DND-41 (cell line): ENCODE measurements around the gene TECPR2.

ENCODE experiments used
- ATAC-seq: fragments of 200-7000 bp; cut with Tn5 transposase; 3 replicates; pipeline ENCODE4 v1.9.1; 2021; ENCODE audit warnings: low read depth; ENCODE audit not compliant: insufficient read depth
- DNase-seq: peaks from one replicate; pipeline ENCODE4 v3.0.0-alpha.2; 2020
- H2AFZ ChIP-seq: 2 replicates; pipeline ENCODE4 v1.6.0; 2012; ENCODE audit warnings: low read depth, low read length
- H3K27ac ChIP-seq: 2 replicates; pipeline ENCODE4 v1.5.1; 2012; ENCODE audit warnings: low read length, inconsistent platforms
- H3K27me3 ChIP-seq: fragments of 200-600 bp; sonication (generic); 2 replicates; pipeline ENCODE4 v1.6.0; 2012; ENCODE audit warnings: low read length, mild to moderate bottlenecking, inconsistent platforms; ENCODE audit not compliant: insufficient read depth, poor library complexity
- H3K36me3 ChIP-seq: 2 replicates; pipeline ENCODE4 v1.5.1; 2012; ENCODE audit warnings: low read length, inconsistent platforms; ENCODE audit not compliant: insufficient read depth
- H3K4me1 ChIP-seq: 2 replicates; pipeline ENCODE4 v1.5.1; 2012; ENCODE audit warnings: mild to moderate bottlenecking, low read length; ENCODE audit not compliant: insufficient read depth
- H3K4me2 ChIP-seq: 2 replicates; pipeline ENCODE4 v1.6.0; 2012; ENCODE audit warnings: mild to moderate bottlenecking, moderate library complexity, low read length, inconsistent platforms; ENCODE audit not compliant: insufficient read depth
- H3K4me3 ChIP-seq, 2 experiments: fragments of 200-600 bp in 1 of 2; shearing (Covaris generic) in 1 of 2; 2 replicates each; pipeline ENCODE4 v1.5.1; 2012 to 2016; ENCODE audit warnings: inconsistent platforms in 2 of 2, low read length in 2 of 2, mild to moderate bottlenecking in 2 of 2, low read depth in 1 of 2, moderate library complexity in 1 of 2
- H3K79me2 ChIP-seq: 2 replicates; pipeline ENCODE4 v1.6.0; 2012; ENCODE audit warnings: low read length, inconsistent platforms; ENCODE audit not compliant: insufficient read depth
- H3K9ac ChIP-seq: 2 replicates; pipeline ENCODE4 v1.6.0; 2012; ENCODE audit warnings: low read depth, mild to moderate bottlenecking, inconsistent platforms, low read length, moderate library complexity
- H3K9me3 ChIP-seq: 2 replicates; pipeline ENCODE4 v1.5.1; 2012; ENCODE audit warnings: low read length, moderate library complexity, mild to moderate bottlenecking, inconsistent platforms; ENCODE audit not compliant: insufficient read depth, severe bottlenecking
- H4K20me1 ChIP-seq: 2 replicates; pipeline ENCODE4 v1.6.0; 2012; ENCODE audit warnings: low read length; ENCODE audit not compliant: insufficient read depth
- CTCF ChIP-seq: IDR thresholded peaks from 2 replicates; pipeline ENCODE4 v1.5.1; 2012; ENCODE audit warnings: borderline replicate concordance, low read length, moderate library complexity, mild to moderate bottlenecking; ENCODE audit not compliant: poor library complexity, severe bottlenecking; ENCODE audit errors: extremely low read depth
- EZH2 ChIP-seq: IDR thresholded peaks from 3 replicates; pipeline ENCODE4 v1.6.1; 2012; ENCODE audit warnings: borderline replicate concordance, low read depth, mild to moderate bottlenecking, moderate library complexity, low read length, inconsistent platforms; ENCODE audit not compliant: severe bottlenecking

TECPR2 gene

DNA sequence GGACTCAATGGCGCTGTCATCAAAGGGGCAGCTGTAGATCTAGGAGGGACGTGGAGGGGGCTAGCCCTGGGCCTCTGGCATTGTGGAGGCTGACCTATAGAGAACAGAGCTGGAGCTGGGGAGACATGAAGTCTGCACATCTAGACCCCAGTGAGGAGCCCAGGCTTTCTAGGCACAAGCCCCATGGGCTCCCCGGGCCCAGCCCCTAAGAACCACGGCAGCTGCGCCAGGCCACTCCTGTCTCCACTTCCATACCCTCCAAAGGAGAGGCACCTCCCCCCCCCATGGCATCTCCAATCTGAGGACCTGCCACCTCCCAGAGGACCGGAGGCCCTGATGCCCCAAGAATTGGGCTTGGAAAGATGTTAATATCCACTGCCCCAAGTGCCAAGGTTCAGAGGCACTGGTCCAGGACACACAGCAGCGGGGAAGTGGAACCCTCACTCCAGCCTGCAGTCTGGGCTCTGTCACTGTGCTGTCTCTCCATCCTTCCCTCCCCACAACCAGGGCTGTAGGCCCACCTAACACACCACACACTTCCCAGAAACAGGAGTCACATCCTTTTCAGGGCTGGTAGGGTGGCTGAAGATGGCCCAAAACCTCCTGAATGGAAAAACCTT lies 142.4 kb downstream of the TECPR2 start:
- Histone ChIP-seq H3K79me2 (no peaks in the 10 kb centered on the region), H3K4me3 (no peak overlapping the region), H3K27ac (no peak overlapping the region), H2AFZ (no peak overlapping the region), H4K20me1 (no peaks in the 10 kb centered on the region; the same call in 1 of the 2 replicates), H3K9ac (no peak overlapping the region), H3K9me3 (no peaks in the 10 kb centered on the region), H3K36me3 (no peaks in the 10 kb centered on the region), H3K27me3 (no peaks in the 10 kb centered on the region), H3K4me2 (no peak overlapping the region), H3K4me1 (no peaks in the 10 kb centered on the region)
- TF ChIP-seq CTCF (no peak), EZH2 (no peak)
- DNase-seq (no peak), ATAC-seq (no peak; the same call in 2 of the 3 replicates)

DNA sequence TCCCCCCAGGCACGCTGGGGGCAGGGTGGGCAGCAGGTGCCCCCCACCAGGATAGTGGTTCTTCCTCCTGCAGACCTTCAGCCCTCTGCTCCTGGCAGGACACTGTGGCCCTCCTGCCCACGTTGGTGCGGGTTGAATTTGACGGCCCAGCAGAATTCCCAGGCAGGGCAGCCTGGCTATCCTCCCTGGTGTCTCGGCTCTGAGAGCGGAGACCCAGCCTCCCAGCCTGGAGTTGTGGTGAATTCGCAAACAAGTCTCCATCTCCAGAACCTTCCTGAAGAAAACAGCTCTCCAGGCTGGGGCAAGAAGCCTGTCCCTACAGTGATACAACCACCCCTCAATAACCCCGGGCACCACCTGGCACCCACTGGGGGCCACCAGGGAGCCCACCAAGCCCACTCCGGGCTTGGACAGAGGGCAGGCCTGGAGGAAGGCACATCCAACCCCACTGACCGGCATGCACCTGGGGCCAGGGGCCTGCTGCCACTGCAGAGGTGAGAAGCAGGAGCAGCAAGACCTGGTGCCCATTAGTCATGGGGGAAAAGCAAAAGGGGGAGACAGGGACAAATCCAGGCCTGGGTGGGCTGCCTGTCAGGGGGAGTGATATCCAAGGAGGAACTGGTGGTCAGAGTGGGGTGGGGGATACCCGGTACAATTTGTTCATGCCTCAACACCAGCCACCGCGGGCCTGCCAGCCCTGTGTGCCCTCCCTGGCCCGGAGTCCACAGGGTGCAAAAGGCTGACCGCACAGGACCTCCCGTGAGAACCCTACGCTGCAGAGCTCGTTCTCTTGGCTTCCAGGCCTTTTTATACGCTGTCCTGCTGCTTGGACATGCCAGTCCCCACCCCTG lies 143.3 kb downstream of the TECPR2 start:
- H3K4me1 ChIP-seq = no peaks in the 10 kb centered on the region
- H3K4me3 ChIP-seq = no peak overlapping the region
- no peak for TF ChIP-seq EZH2
- no peak for TF ChIP-seq CTCF
- ATAC-seq = no peak
- no peak overlapping the region for H3K4me2 ChIP-seq
- no peaks in the 10 kb centered on the region for H3K36me3 ChIP-seq
- no peak overlapping the region for H3K27ac ChIP-seq
- no peak overlapping the region for H3K9ac ChIP-seq
- H3K27me3 ChIP-seq = no peaks in the 10 kb centered on the region
- DNase-seq = no peak
- no peaks in the 10 kb centered on the region; the same call in 1 of the 2 replicates for H4K20me1 ChIP-seq
- H3K9me3 ChIP-seq = no peaks in the 10 kb centered on the region
- H3K79me2 ChIP-seq = no peaks in the 10 kb centered on the region
- no peak overlapping the region for H2AFZ ChIP-seq

- DNase-seq = no peak
- no peaks in the 10 kb centered on the region for H3K4me1 ChIP-seq
These were observed 143.8 kb downstream of the TECPR2 start for GRCh38 chr14:102506626-102506925.

More at GRCh38 chr14:102506626-102506925, 143.8 kb downstream of the TECPR2 start:
- H3K9ac ChIP-seq = no peak overlapping the region
- no peaks in the 10 kb centered on the region for H3K9me3 ChIP-seq
- H3K27ac ChIP-seq = no peak overlapping the region
- H3K79me2 ChIP-seq = no peaks in the 10 kb centered on the region
- no peak for ATAC-seq
- H3K4me3 ChIP-seq = no peak overlapping the region
- no peaks in the 10 kb centered on the region for H3K36me3 ChIP-seq
- no peaks in the 10 kb centered on the region; the same call in 1 of the 2 replicates for H4K20me1 ChIP-seq
- no peaks in the 10 kb centered on the region for H3K27me3 ChIP-seq
- no peak overlapping the region for H2AFZ ChIP-seq
- TF ChIP-seq EZH2 = no peak
- TF ChIP-seq CTCF = no peak
- H3K4me2 ChIP-seq = no peak overlapping the region
